Neural progenitor cell (in vitro differentiated cells): ENCODE data around the gene CEP63.

ENCODE experiments used
- CTCF ChIP-seq: fragments of 200-600 bp; sonication (generic); IDR thresholded peaks from 2 replicates; pipeline ENCODE4 v1.5.1; 2017; ENCODE audit warnings: antibody characterized with exemption, mild to moderate bottlenecking
- EZH2 ChIP-seq: fragments of 200-600 bp; sonication (generic); IDR thresholded peaks from 2 replicates; pipeline ENCODE4 v1.6.1; 2017; ENCODE audit warnings: antibody characterized with exemption, mild to moderate bottlenecking, moderate library complexity
- EZH2phosphoT487 ChIP-seq: fragments of 200-600 bp; sonication (generic); IDR thresholded peaks from 2 replicates; pipeline ENCODE4 v1.6.1; 2017; ENCODE audit warnings: antibody characterized with exemption

GRCh38 chr3:134603956-134604355 lies 118.1 kb downstream of the CEP63 start:
- no peak for TF ChIP-seq CTCF
- no peak for TF ChIP-seq EZH2
- TF ChIP-seq EZH2phosphoT487 = no peak
